Measurements from ENCODE around the gene TNS3.

Gene TNS3

DNA sequence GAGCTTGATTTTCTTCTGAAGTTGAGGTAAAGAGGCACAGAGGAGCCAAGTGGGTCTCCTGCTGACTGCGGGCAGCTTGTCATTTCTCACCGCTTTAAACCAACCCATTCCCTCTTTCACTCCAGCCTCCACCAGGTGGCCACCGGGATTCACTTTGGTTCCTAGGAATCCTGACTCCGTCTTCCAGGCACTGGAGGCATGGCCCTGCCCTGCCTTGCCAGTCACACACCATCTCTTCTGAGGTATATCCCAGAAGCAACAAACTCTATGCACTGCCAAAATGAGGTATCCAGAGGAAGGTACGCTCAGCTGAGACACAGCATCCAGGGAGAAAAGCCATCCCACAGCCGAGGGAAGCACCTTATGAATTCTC is 280.8 kb downstream of the TNS3 start:
- Histone ChIP-seq H3K4me3 (IDR thresholded peaks at IDR 0.05; ENCODE audit: insufficient read depth, low read depth, low read length) (no peak overlapping the region), H3K9ac (no peak overlapping the region), H2AFZ (ENCODE audit: low read depth) (no peak overlapping the region), H4K20me1 (ENCODE audit: insufficient read depth) (no peaks in the 10 kb centered on the region), H3K4me2 (no peak overlapping the region), H3K4me1 (ENCODE audit: low read depth, poor library complexity, severe bottlenecking) (no peaks in the 10 kb centered on the region), H3K79me2 (ENCODE audit: insufficient read depth, low read depth) (no peaks in the 10 kb centered on the region), H3K27me3 (ENCODE audit: insufficient read depth, low read depth) (no peaks in the 10 kb centered on the region), H3K27ac (no peak overlapping the region), H3K36me3 (ENCODE audit: insufficient read depth) (peaks cover 7% of the 10 kb centered on the region; the same call in 1 of the 2 replicates)
- TF ChIP-seq, protein P1, sequence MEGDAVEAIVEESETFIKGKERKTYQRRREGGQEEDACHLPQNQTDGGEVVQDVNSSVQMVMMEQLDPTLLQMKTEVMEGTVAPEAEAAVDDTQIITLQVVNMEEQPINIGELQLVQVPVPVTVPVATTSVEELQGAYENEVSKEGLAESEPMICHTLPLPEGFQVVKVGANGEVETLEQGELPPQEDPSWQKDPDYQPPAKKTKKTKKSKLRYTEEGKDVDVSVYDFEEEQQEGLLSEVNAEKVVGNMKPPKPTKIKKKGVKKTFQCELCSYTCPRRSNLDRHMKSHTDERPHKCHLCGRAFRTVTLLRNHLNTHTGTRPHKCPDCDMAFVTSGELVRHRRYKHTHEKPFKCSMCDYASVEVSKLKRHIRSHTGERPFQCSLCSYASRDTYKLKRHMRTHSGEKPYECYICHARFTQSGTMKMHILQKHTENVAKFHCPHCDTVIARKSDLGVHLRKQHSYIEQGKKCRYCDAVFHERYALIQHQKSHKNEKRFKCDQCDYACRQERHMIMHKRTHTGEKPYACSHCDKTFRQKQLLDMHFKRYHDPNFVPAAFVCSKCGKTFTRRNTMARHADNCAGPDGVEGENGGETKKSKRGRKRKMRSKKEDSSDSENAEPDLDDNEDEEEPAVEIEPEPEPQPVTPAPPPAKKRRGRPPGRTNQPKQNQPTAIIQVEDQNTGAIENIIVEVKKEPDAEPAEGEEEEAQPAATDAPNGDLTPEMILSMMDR (conservative IDR thresholded peaks at IDR 0.05; ENCODE audit: low read depth, low read length): no peak

DNA sequence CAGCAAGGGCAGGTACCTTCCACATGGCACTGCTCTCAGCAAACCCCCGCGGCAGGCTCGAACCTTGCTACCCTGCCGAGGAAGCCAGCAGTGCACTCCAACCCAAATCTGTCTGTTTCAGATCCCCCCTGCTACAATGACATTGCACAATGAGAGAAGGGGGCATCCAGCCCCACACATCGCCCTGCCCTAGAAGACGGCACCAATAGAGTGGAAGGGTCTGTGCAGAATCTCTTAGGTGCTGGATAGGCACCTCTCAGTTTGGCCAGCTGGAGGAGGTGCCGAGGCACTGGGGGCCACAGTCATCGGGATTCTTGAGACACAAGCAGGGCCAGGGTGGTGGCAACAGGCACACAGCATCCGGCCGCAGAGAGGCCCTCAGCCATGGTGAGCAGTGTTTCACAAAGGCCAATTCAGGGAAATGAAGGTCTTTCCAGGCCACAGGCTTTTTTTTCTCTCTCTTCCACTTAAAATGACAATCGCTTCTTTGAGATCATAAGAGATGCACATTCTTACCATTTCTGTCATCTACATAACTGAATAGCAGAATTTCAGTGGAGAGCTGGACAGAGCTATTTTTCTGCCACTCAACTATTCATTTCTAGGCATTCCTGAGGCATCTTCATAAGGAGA is 281.3 kb downstream of the TNS3 start:
- Histone ChIP-seq H4K20me1 (ENCODE audit: insufficient read depth) (no peaks in the 10 kb centered on the region), H3K79me2 (ENCODE audit: insufficient read depth, low read depth) (no peaks in the 10 kb centered on the region), H3K4me1 (ENCODE audit: low read depth, poor library complexity, severe bottlenecking) (no peaks in the 10 kb centered on the region), H3K27ac (no peak overlapping the region), H3K9ac (no peak overlapping the region), H3K4me2 (no peak overlapping the region), H2AFZ (ENCODE audit: low read depth) (no peak overlapping the region), H3K27me3 (ENCODE audit: insufficient read depth, low read depth) (no peaks in the 10 kb centered on the region), H3K4me3 (IDR thresholded peaks at IDR 0.05; ENCODE audit: insufficient read depth, low read depth, low read length) (no peak overlapping the region), H3K36me3 (ENCODE audit: insufficient read depth) (peaks cover 7% of the 10 kb centered on the region; the same call in 1 of the 2 replicates)
- TF ChIP-seq, protein P1 (conservative IDR thresholded peaks at IDR 0.05; ENCODE audit: low read depth, low read length): no peak

DNA sequence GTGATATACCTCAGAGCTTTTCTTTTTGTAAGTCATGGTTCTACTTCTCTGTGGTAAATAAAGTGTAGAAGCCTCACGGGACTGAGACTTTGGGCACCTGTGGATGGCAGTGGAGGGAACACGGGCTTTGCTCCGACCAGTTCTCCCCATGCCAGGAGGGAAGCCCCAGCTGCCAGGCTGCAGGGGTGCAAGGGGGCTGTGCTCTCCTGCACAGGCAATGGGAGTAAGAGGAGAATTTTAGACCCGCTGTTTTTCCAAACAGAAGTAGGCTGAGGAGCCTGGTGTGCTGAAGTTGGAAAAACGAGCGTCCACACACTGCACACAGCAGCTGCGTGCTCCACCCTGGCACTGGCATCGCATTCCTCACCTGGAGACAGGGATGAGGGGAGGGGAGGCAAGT is 282.4 kb downstream of the TNS3 start:
- Histone ChIP-seq H3K79me2 (ENCODE audit: insufficient read depth, low read depth) (no peaks in the 10 kb centered on the region), H3K9ac (no peak overlapping the region), H3K36me3 (ENCODE audit: insufficient read depth) (peaks cover 7% of the 10 kb centered on the region; the same call in 1 of the 2 replicates), H3K4me3 (IDR thresholded peaks at IDR 0.05; ENCODE audit: insufficient read depth, low read depth, low read length) (no peak overlapping the region), H3K27me3 (ENCODE audit: insufficient read depth, low read depth) (no peaks in the 10 kb centered on the region), H2AFZ (ENCODE audit: low read depth) (no peak overlapping the region), H3K4me1 (ENCODE audit: low read depth, poor library complexity, severe bottlenecking) (no peaks in the 10 kb centered on the region), H3K27ac (no peak overlapping the region), H3K4me2 (no peak overlapping the region), H4K20me1 (ENCODE audit: insufficient read depth) (no peaks in the 10 kb centered on the region)
- TF ChIP-seq, protein P1 (conservative IDR thresholded peaks at IDR 0.05; ENCODE audit: low read depth, low read length): no peak

DNA sequence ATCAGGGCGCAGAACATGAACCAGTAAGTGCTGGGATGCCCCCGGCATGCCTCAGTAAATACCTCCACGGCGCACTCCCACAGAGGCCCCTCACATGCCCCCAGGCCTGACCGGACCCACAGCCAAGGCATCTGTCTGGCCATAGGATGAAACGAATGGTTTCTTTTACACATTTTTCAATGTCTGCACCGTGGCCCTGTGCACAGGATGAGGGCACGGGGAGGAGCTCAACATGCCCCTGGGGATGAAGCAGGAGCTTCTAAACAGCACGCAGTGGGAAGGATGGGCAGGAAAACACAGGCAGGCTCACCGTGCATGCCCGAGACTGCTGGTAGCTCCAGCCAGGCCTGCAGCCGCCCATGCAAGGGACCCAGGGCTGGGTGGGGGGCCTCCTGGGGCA is 283.3 kb downstream of the TNS3 start:
- no peak overlapping the region for H3K27ac ChIP-seq
- no peaks in the 10 kb centered on the region for H3K79me2 ChIP-seq (ENCODE audit: insufficient read depth, low read depth)
- no peak overlapping the region for H3K4me3 ChIP-seq (IDR thresholded peaks at IDR 0.05; ENCODE audit: insufficient read depth, low read depth, low read length)
- H3K9ac ChIP-seq: no peak overlapping the region
- no peak overlapping the region for H2AFZ ChIP-seq (ENCODE audit: low read depth)
- TF ChIP-seq, protein P1 (conservative IDR thresholded peaks at IDR 0.05; ENCODE audit: low read depth, low read length): no peak
- no peaks in the 10 kb centered on the region for H3K27me3 ChIP-seq (ENCODE audit: insufficient read depth, low read depth)
- no peaks in the 10 kb centered on the region for H3K4me1 ChIP-seq (ENCODE audit: low read depth, poor library complexity, severe bottlenecking)
- no peak overlapping the region for H3K4me2 ChIP-seq
- H3K36me3 ChIP-seq (ENCODE audit: insufficient read depth): peaks cover 7% of the 10 kb centered on the region; the same call in 1 of the 2 replicates
- H4K20me1 ChIP-seq (ENCODE audit: insufficient read depth): no peaks in the 10 kb centered on the region

Measured in KMS-11 (cell line).